GM12865 (cell line): ENCODE measurements around the gene ZNF280B.
"Not testable (repeated sequence)": the region's sequence is repeated elsewhere in the genome, so short reads cannot be mapped to it uniquely, and the experiment has no call there.

Experiments used
- DNase-seq: peaks from one replicate; pipeline ENCODE4 v3.0.0; 2010; ENCODE audit warnings: low read depth
- H3K4me3 ChIP-seq: 2 replicates; pipeline ENCODE4 v1.5.1; 2011; ENCODE audit warnings: mild to moderate bottlenecking, low read depth, low read length, control low read depth
- TF ChIP-seq, protein P1 (sequence below): IDR thresholded peaks from 2 replicates; pipeline ENCODE4 v1.5.1; 2011; ENCODE audit warnings: low read length, control low read depth, low read depth, inconsistent platforms; ENCODE audit not compliant: insufficient read depth; ENCODE audit errors: missing control alignments

ZNF280B gene

DNA sequence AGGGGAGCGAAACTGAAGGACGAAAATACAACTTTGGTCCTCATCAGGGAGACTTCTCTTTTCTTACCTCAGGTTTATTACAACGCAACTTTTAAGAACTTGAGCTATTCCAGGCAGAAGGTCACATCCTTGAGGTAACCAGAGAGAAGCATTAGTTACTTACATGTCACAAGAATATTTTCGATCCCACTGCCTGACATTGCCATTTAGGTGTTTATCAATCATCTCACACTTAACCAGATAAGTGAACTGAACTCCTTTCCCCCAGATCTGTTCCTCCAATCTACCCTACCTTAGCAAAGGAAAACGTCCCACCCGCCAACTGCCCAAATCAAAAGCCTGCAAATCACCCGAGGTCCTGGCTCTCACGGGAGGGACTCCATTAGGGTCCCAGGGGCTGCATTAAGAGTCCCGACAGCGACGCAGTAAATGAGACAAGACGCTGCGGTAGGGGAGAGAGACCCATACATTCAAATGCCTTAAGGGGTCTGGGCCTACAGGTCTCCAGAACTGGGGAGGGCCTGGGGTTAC, 734 bp downstream of the ZNF280B start:
- DNase-seq = no peak
- TF ChIP-seq, protein P1, sequence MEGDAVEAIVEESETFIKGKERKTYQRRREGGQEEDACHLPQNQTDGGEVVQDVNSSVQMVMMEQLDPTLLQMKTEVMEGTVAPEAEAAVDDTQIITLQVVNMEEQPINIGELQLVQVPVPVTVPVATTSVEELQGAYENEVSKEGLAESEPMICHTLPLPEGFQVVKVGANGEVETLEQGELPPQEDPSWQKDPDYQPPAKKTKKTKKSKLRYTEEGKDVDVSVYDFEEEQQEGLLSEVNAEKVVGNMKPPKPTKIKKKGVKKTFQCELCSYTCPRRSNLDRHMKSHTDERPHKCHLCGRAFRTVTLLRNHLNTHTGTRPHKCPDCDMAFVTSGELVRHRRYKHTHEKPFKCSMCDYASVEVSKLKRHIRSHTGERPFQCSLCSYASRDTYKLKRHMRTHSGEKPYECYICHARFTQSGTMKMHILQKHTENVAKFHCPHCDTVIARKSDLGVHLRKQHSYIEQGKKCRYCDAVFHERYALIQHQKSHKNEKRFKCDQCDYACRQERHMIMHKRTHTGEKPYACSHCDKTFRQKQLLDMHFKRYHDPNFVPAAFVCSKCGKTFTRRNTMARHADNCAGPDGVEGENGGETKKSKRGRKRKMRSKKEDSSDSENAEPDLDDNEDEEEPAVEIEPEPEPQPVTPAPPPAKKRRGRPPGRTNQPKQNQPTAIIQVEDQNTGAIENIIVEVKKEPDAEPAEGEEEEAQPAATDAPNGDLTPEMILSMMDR = no peak
- H3K4me3 ChIP-seq = peak overlapping the region; percentile 49

DNA sequence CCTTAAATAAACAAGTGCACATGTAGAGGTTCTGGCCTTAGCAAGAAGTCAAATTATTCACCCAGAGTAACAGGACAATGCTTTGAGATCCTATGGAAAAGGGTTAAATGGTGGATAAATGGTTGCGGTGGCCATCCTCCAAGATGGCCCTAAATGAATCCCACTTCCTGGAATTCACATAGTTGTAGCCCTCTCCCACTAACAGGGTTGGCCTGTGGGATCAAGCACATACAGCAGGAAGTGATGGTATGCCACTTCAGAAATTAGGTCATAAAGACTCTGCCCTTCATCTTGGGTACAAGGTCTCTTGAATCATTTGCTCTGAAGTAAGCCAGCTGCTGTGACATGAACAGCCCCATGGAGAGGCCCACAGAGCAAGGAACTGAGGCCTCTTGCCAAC, 1.8 kb downstream of the ZNF280B start:
- TF ChIP-seq, protein P1 = no peak
- no peak for DNase-seq
- no peak overlapping the region for H3K4me3 ChIP-seq

DNA sequence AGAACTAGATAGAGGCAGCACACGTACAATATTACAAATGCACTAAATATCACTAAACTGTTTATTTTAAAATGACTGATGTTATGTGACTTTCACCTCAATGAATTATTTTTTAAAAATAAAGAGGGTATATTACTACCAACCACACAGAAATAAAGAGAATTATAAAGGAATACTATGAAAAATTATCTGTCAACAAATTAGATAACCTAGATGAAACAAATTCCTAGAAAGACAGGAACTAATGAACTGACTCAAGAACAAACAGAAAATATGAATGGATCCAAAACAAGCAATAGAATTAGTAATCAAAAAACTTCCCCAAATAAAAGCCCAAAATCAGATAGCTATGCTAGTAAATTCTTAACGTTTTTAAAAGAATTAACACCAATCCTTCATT, 10.3 kb downstream of the ZNF280B start:
- TF ChIP-seq, protein P1 = no peak

DNA sequence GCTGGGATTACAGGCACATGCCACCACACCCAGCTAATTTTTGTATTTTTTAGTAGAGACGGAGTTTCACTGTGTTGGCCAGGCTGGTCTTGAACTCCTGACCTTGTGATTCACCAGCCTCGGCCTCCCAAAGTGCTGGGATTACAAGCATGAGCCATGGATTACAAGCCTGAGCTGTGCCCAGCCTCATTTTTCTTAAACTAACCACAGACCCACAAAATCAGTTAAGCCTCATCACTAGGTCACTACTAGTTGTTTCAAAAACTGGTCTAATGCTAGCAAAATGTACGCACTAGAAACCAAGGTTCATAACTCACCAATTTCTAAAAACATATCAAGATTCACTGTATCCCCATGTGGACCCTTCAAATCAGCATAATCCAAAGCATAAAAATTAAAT, 17.0 kb downstream of the ZNF280B start:
- not testable (repeated sequence) for DNase-seq, H3K4me3 ChIP-seq

More for the DNA sequence above, 10.3 kb downstream of the ZNF280B start:
- no peak overlapping the region for H3K4me3 ChIP-seq
- no peak for DNase-seq

DNA sequence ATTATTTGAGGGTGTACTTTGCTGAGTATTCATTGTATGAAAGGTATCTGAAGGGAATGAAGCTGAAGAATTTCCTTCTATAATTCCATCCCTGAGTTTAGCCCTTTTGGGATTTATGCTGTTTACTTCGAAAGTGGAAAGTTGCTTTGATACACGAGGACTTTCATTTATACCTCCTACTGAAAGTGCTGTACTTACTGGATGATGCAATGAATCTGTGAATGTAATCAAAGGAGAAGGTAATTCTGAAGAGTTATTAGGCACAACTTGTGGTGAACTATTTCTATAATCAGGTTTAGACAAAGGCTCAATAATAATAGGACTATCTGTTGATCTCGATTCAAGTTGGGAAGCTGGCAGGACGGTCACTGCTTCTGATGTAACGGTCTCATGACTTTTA, 19.8 kb downstream of the ZNF280B start:
- H3K4me3 ChIP-seq = no peak overlapping the region
- no peak for DNase-seq
- TF ChIP-seq, protein P1 = no peak

DNA sequence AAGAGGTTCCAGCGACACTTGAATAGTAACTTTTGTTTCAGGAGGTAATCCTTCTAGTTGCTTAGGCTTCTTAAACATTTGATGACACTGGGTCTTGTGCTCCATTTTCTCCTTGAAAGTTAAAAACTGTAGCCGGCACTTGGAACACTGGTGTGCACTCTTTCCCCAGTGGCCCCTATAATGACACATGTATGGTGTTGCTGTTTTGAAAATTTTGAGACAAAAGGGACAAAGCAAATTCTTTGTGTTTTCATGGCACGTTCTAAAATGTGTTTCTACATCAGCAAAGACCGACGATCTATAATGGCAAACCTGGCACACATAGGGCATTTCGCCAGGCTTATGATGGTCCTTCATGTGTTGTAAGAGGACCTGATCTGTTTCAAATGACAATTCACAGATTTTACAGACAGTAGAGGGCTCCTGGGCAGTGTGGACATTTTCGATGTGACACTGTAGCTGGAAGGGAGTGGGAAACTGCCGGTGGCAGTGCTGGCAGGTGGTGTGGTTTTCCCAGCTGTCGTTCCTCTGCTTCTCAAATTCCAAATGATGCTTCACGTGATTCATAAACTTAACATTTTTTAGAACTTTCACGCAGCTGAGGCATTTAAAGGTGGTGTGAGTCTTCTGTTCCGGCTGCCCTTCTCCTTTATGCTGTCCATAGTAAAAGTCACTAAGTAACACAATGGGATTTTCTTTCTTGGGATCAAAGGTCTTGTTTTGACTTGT, 20.5 kb downstream of the ZNF280B start:
- H3K4me3 ChIP-seq = no peak overlapping the region
- no peak for DNase-seq
- TF ChIP-seq, protein P1 = no peak

DNA sequence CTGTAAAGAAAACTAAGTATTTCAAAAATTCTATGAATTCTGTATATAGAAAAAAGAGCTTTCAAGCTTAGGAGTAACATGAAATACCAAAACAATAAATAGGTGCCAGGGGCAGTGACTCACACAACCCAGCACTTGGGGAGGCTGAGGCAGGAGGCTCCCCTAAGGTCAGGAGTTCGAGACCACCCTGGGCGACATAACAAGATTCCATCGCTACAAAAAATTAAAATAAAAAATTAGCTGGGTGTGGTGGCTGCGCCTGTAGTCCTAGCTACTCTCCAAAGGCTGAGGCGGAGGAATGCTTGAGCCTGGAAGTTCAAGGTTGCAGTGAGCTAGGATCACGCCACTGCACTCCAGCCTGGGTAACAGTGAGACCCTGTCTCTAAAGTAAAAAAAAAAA, 21.5 kb downstream of the ZNF280B start:
- DNase-seq = no peak
- TF ChIP-seq, protein P1 = no peak
- no peak overlapping the region for H3K4me3 ChIP-seq
